Coronary artery (tissue), 2 donors: Measurements from ENCODE around the gene TGFBRAP1.

ENCODE experiments used
- DNase-seq: peaks from one replicate; pipeline ENCODE4 v3.0.0-alpha.2; 2017; ENCODE audit warnings: low spot score
- H3K27ac ChIP-seq, 2 donors: fragments of 200-600 bp; sonication (generic); one replicate each; pipeline ENCODE4 v1.5.1; 2016 to 2019
- H3K4me3 ChIP-seq: fragments of 200-600 bp; sonication (generic); 2 replicates; pipeline ENCODE4 v1.5.1; 2016; ENCODE audit warnings: mild to moderate bottlenecking, moderate library complexity
- CTCF ChIP-seq: fragments of 200-600 bp; sonication (generic); IDR thresholded peaks from one replicate; pipeline ENCODE4 v1.5.1; 2019; ENCODE audit warnings: antibody characterized with exemption

TGFBRAP1 gene

GRCh38 chr2:105325389-105325963 is 4.1 kb downstream of the TGFBRAP1 start:
- no peak for TF ChIP-seq CTCF
- H3K27ac ChIP-seq = no peak overlapping the region
- no peak overlapping the region for H3K4me3 ChIP-seq
- no peak for DNase-seq

DNA sequence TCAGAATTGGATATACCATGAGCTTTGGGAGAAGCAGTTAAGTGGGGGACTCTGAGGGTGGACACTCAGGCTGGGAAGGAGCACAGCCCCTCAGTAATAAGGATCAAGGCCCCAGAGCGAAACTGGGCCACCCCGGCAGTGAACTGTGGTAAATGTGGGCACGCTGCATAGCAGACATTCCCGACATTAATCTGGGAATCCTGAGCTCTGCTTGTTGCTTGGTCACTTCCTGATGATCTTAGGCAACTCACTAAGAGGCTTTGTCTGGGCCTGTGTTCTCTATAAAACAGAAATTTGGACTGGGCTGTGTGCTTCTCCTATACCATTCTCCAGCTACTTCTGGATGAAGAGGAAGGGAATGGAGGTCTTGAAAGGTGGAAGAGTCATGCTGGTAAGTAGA is 4.8 kb downstream of the TGFBRAP1 start:
- H3K27ac ChIP-seq = no peak overlapping the region

GRCh38 chr2:105324101-105324500 is 5.4 kb downstream of the TGFBRAP1 start:
- no peak for DNase-seq
- H3K4me3 ChIP-seq = no peak overlapping the region
- H3K27ac ChIP-seq = no peak overlapping the region
- no peak for TF ChIP-seq CTCF

More for the DNA sequence above, 4.8 kb downstream of the TGFBRAP1 start:
- TF ChIP-seq CTCF = no peak
- DNase-seq = no peak
- H3K4me3 ChIP-seq = no peak overlapping the region

DNA sequence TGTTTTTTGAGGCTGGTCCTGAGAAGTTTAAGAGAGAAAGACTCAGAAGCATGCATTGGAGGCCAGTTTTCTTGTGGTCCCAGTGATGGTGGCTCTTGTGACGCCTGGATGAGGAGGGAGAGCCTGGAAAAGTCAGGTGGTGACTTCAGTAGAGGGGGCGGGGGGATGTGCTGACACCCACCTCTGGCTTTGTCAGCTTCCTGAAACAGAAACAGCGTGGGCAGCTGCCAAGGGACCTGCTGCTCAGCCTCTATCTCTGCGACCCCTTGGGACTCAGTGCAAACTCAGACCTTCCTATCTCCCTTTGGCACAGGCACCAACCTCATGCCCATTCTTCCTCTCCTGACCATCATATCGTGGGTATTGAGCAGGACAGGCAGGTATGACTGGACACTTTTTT is 6.4 kb downstream of the TGFBRAP1 start:
- no peak for TF ChIP-seq CTCF
- no peak for DNase-seq
- Histone ChIP-seq H3K27ac (no peak overlapping the region), H3K4me3 (no peak overlapping the region)

DNA sequence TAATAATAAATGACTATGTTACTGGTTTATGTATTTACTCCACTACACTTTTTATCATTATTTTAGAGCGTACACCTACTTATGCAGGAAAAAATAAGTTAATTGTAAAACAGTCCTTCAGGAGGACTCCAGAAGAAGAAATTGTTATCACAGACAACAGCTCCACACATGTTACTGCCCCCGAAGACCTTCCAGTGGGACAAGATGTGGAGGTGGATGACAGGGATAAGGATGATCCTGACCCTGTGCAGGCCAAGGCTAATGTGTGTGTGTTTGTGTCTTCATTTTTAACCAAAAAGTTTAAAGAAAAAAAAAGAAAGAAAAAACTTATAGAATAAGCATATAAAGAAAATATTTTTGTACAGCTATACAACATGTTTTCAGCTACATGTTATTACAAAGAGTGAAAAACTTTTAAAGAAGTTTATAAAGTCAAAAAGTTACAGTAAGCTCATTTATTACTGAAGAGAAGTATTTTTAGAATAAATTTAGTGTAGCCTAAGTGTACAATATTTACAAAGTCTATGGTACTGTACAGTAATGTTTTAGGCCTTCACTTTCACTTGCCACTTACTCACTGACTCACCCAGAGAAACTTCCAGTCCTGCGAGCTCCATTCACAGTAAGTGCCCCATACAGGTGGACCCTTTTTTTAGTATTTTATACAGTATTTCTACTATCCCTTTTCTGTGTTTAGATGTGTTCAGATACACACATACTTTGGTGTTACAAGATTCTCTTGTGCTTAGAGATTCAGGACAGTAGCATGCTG is 7.5 kb downstream of the TGFBRAP1 start:
- H3K27ac ChIP-seq = no peak overlapping the region
- H3K4me3 ChIP-seq = no peak overlapping the region
- no peak for DNase-seq
- TF ChIP-seq CTCF = no peak

- Histone ChIP-seq H3K27ac (no peak overlapping the region), H3K4me3 (no peak overlapping the region)
- TF ChIP-seq CTCF = no peak
- DNase-seq = no peak
Observed at GRCh38 chr2:105320651-105321215, 8.8 kb downstream of the TGFBRAP1 start.

DNA sequence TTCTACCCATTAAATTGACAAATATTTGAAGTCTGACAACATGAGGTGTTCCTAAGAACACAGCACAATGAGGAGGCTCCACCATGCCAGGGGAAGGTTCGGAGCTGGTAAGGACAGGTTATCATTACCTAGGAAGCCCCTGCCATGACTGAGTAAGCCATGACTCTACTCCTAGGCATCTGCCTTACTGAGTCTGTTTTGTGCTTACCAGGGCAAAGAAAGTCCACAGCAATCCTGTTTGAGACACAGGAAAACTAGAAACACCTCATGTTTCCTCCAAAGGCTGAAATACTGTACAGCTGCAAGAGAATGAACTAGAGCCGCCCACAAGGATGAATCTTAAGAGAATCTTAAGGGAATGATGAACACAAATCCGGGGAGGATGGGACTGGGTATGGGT is 11.6 kb downstream of the TGFBRAP1 start:
- H3K4me3 ChIP-seq = no peak overlapping the region
- no peak for DNase-seq
- no peak for TF ChIP-seq CTCF

More for the DNA sequence above, 11.6 kb downstream of the TGFBRAP1 start:
- no peak overlapping the region for H3K27ac ChIP-seq
